WERI-Rb-1 (cell line): ENCODE measurements around the gene HABP4.

Experiments used
- DNase-seq: peaks from one replicate; pipeline ENCODE4 v3.0.0-alpha.2; 2020
- H3K27ac ChIP-seq: fragments of 250-450 bp; sonication (Bioruptor Pico); 2 replicates; pipeline ENCODE4 v1.5.1; 2020; ENCODE audit warnings: mild to moderate bottlenecking, moderate library complexity
- H3K27me3 ChIP-seq: fragments of 250-450 bp; sonication (Bioruptor Pico); 2 replicates; pipeline ENCODE4 v1.5.1; 2021; ENCODE audit warnings: mild to moderate bottlenecking, low read depth, moderate library complexity; ENCODE audit not compliant: insufficient read depth, severe bottlenecking
- H3K36me3 ChIP-seq: fragments of 250-450 bp; sonication (Bioruptor Pico); 2 replicates; pipeline ENCODE4 v1.5.1; 2020; ENCODE audit warnings: mild to moderate bottlenecking, moderate library complexity
- H3K4me3 ChIP-seq: 2 replicates; pipeline ENCODE4 v1.5.1; 2011; ENCODE audit warnings: low read depth, mild to moderate bottlenecking, control low read depth, low read length
- H3K9me3 ChIP-seq: fragments of 250-450 bp; sonication (Bioruptor Pico); 2 replicates; pipeline ENCODE4 v1.5.1; 2021; ENCODE audit warnings: mild to moderate bottlenecking, moderate library complexity; ENCODE audit not compliant: severe bottlenecking
- CTCF ChIP-seq: IDR thresholded peaks from 2 replicates; pipeline ENCODE4 v1.5.1; 2011; ENCODE audit warnings: low read depth, mild to moderate bottlenecking, control low read depth, inconsistent platforms, low read length

Gene HABP4

GRCh38 chr9:96449845-96450612, at the start of gene HABP4:
TSS of gene HABP4 (plus strand) at chr9:96450169. CDS start at chr9:96450280, 111 bp downstream.
- Histone ChIP-seq H3K9me3 (no peaks in the 10 kb centered on the region), H3K27ac (peak within 1 kb of the TSS; percentile 28; the same call in 1 of the 2 replicates), H3K4me3 (peak within 1 kb of the TSS; percentile 64), H3K36me3 (no peaks in the 10 kb centered on the region), H3K27me3 (no peaks in the 10 kb centered on the region)
- TF ChIP-seq CTCF: no peak
- DNase-seq: peak; percentile 98

GRCh38 chr9:96408409-96409280, 41.3 kb upstream of the HABP4 start:
- H3K36me3 ChIP-seq: peaks cover 51% of the 10 kb centered on the region
- no peak overlapping the region for H3K4me3 ChIP-seq
- H3K27ac ChIP-seq: no peak overlapping the region
- no peak for TF ChIP-seq CTCF
- no peaks in the 10 kb centered on the region for H3K27me3 ChIP-seq
- no peak for DNase-seq
- no peaks in the 10 kb centered on the region for H3K9me3 ChIP-seq

- no peak overlapping the region for H3K27ac ChIP-seq
- peaks cover 62% of the 10 kb centered on the region for H3K36me3 ChIP-seq
- H3K4me3 ChIP-seq: no peak overlapping the region
- no peaks in the 10 kb centered on the region for H3K27me3 ChIP-seq
- no peaks in the 10 kb centered on the region for H3K9me3 ChIP-seq
- DNase-seq: no peak
- TF ChIP-seq CTCF: no peak
These were observed 38.7 kb upstream of the HABP4 start for GRCh38 chr9:96411129-96411838.

- H3K27ac ChIP-seq: no peak overlapping the region
These were observed 37.6 kb upstream of the HABP4 start for GRCh38 chr9:96412174-96412913.

More at GRCh38 chr9:96412174-96412913, 37.6 kb upstream of the HABP4 start:
- H3K4me3 ChIP-seq: no peak overlapping the region
- no peaks in the 10 kb centered on the region for H3K9me3 ChIP-seq
- H3K27me3 ChIP-seq: no peaks in the 10 kb centered on the region
- no peak for DNase-seq
- TF ChIP-seq CTCF: no peak
- H3K36me3 ChIP-seq: peaks cover 71% of the 10 kb centered on the region
